HCT116 (cell line): Measurements from ENCODE around the gene RASIP1. TPM values are rescaled to one million over a fixed set of nuclear protein-coding genes. Genes with fewer than 3 reads are reported as not detected.

ENCODE experiments used
- ATAC-seq: fragments of 200-7000 bp; cut with Tn5 transposase; 2 replicates; pipeline ENCODE4 v1.9.1; 2020; ENCODE audit warnings: mild to moderate bottlenecking, moderate library complexity
- BruUV-seq: library from RNA; stranded (reverse); fragments of 400-500 nt; replicated peaks from 2 replicates; lab custom pipeline; 2021; lab: Mats Ljungman, UMichigan
- CTCF ChIA-PET: fragments of 300-600 bp; sonication (Branson Sonifier 250); formaldehyde crosslinking; loops from one replicate; lab custom pipeline; 2021; ENCODE audit warnings: antibody characterized with exemption; lab: Charles Lee
- POLR2A ChIA-PET: fragments of 300-600, 350-600 bp; sonication (Branson Sonifier 250); formaldehyde crosslinking; loops from one replicate; lab custom pipeline; 2021; ENCODE audit warnings: antibody characterized with exemption; lab: Charles Lee
- RAD21 ChIA-PET, 2 experiments: fragments of 300-600 bp; sonication (Branson Sonifier 250); formaldehyde crosslinking; loops; one replicate each; lab custom pipeline; 2023; ENCODE audit warnings: low total read pairs in 2 of 2; ENCODE audit not compliant: uncharacterized antibody in 2 of 2, unreplicated experiment in 2 of 2, low non-redundant PET in 1 of 2; lab: Charles Lee
- DNase-seq: peaks from one replicate; pipeline ENCODE4 v3.0.0-alpha.2; 2010; ENCODE audit warnings: low read depth, low spot score
- H2AFZ ChIP-seq: fragments of 200-600 bp; shearing (Covaris generic), sonication (generic); 2 replicates; pipeline ENCODE4 v1.6.1; 2017; ENCODE audit warnings: low read depth, mixed run types, mixed read lengths, antibody characterized with exemption, low read length; ENCODE audit not compliant: poor library complexity, severe bottlenecking
- H3K27ac ChIP-seq: 2 replicates; pipeline ENCODE4 v1.5.1; 2012; ENCODE audit warnings: low read depth, low read length
- H3K27me3 ChIP-seq: fragments of 200-600 bp; sonication (generic); 2 replicates; pipeline ENCODE4 v1.6.1; 2016; ENCODE audit warnings: mixed run types, low read length, mixed read lengths; ENCODE audit not compliant: insufficient read depth
- H3K36me3 ChIP-seq, 2 experiments: fragments of 200-500 bp in 1 of 2; fragments of 200-600 bp in 1 of 2; sonication (Bioruptor generic) in 1 of 2; sonication (generic) in 1 of 2; 2 replicates each; pipeline versions ENCODE4 v1.5.1 to v1.6.1; 2014 to 2016; ENCODE audit warnings: low read length in 2 of 2, inconsistent platforms in 1 of 2, mixed read lengths in 1 of 2, mixed run types in 1 of 2; ENCODE audit not compliant: insufficient read depth in 2 of 2, control insufficient read depth in 1 of 2
- H3K4me1 ChIP-seq, 2 experiments: fragments of 200-600 bp in 1 of 2; sonication (generic) in 1 of 2; 2 replicates each; pipeline versions ENCODE4 v1.5.1 to v1.6.1; 2012 to 2017; ENCODE audit warnings: low read length in 2 of 2, inconsistent platforms in 1 of 2, mild to moderate bottlenecking in 1 of 2, mixed read lengths in 1 of 2, mixed run types in 1 of 2, moderate library complexity in 1 of 2; ENCODE audit not compliant: insufficient read depth in 2 of 2, control insufficient read depth in 1 of 2
- H3K4me2 ChIP-seq: fragments of 200-600 bp; sonication (generic); 2 replicates; pipeline ENCODE4 v1.6.1; 2017; ENCODE audit warnings: mixed run types, low read length, mixed read lengths
- H3K4me3 ChIP-seq, 2 experiments: fragments of 200-600 bp in 1 of 2; sonication (generic) in 1 of 2; replicated peaks in 1 of 2; 2 replicates each; pipeline ENCODE4 v1.5.1; 2011 to 2016; ENCODE audit warnings: low read length in 2 of 2, control low read depth in 1 of 2, low read depth in 1 of 2, mild to moderate bottlenecking in 1 of 2, mixed read lengths in 1 of 2, mixed run types in 1 of 2
- H3K79me2 ChIP-seq: fragments of 200-600 bp; sonication (generic); 2 replicates; pipeline ENCODE4 v1.6.1; 2017; ENCODE audit warnings: mild to moderate bottlenecking, mixed run types, low read length, moderate library complexity, mixed read lengths; ENCODE audit not compliant: insufficient read depth
- H3K9ac ChIP-seq: fragments of 200-600 bp; sonication (generic); 2 replicates; pipeline ENCODE4 v1.6.1; 2016; ENCODE audit warnings: low read length, mixed read lengths
- H3K9me2 ChIP-seq: fragments of 200-600 bp; sonication (generic), shearing (Covaris generic); 2 replicates; pipeline ENCODE4 v1.6.1; 2017; ENCODE audit warnings: mixed run types, mild to moderate bottlenecking, moderate library complexity; ENCODE audit not compliant: insufficient read depth
- H3K9me3 ChIP-seq, 2 experiments: fragments of 200-500 bp in 1 of 2; fragments of 200-600 bp in 1 of 2; sonication (Bioruptor generic) in 1 of 2; sonication (generic) in 1 of 2; 2 replicates each; pipeline ENCODE4 v1.6.1; 2014 to 2017; ENCODE audit warnings: low read length in 2 of 2, mixed read lengths in 2 of 2, inconsistent platforms in 1 of 2, low read depth in 1 of 2, mild to moderate bottlenecking in 1 of 2, mixed run types in 1 of 2, moderate library complexity in 1 of 2; ENCODE audit not compliant: control insufficient read depth in 1 of 2, insufficient read depth in 1 of 2
- H4K20me1 ChIP-seq: fragments of 200-600 bp; sonication (generic), shearing (Covaris generic); 2 replicates; pipeline ENCODE4 v1.6.1; 2017; ENCODE audit warnings: mixed run types, mild to moderate bottlenecking, moderate library complexity; ENCODE audit not compliant: insufficient read depth
- ATF3 ChIP-seq: IDR thresholded peaks from 2 replicates; pipeline ENCODE4 v1.6.1; 2012
- CBX3 ChIP-seq: IDR thresholded peaks from 2 replicates; pipeline ENCODE4 v1.6.1; 2012; ENCODE audit warnings: low read depth
- EGR1 ChIP-seq: IDR thresholded peaks from 2 replicates; pipeline ENCODE4 v1.6.1; 2012; ENCODE audit warnings: low read depth
- EZH2phosphoT487 ChIP-seq: fragments of 200-600 bp; IDR thresholded peaks from 2 replicates; pipeline ENCODE4 v1.6.1; 2018; ENCODE audit warnings: antibody characterized with exemption, borderline replicate concordance
- FOSL1 ChIP-seq: IDR thresholded peaks from 2 replicates; pipeline ENCODE4 v1.6.1; 2012; ENCODE audit warnings: low read depth
- JUND ChIP-seq: IDR thresholded peaks from 2 replicates; pipeline ENCODE4 v1.6.1; 2012
- MAX ChIP-seq: IDR thresholded peaks from 2 replicates; pipeline ENCODE4 v1.6.1; 2012
- POLR2A ChIP-seq: IDR thresholded peaks from 2 replicates; pipeline ENCODE4 v1.7.0; 2011; ENCODE audit warnings: borderline replicate concordance; ENCODE audit not compliant: insufficient read depth, insufficient read length; ENCODE audit errors: extremely low read depth
- POLR2AphosphoS5 ChIP-seq: IDR thresholded peaks from 2 replicates; pipeline ENCODE4 v1.6.1; 2011; ENCODE audit warnings: mild to moderate bottlenecking, low read depth, low read length, moderate library complexity
- RAD21 ChIP-seq: IDR thresholded peaks from 2 replicates; pipeline ENCODE4 v1.6.1; 2012; ENCODE audit warnings: low read depth, mild to moderate bottlenecking
- SIN3A ChIP-seq: IDR thresholded peaks from 2 replicates; pipeline ENCODE4 v1.6.1; 2012; ENCODE audit warnings: low read depth
- SP1 ChIP-seq: IDR thresholded peaks from 2 replicates; pipeline ENCODE4 v1.6.1; 2012; ENCODE audit warnings: low read depth
- SRF ChIP-seq: IDR thresholded peaks from 2 replicates; pipeline ENCODE4 v1.6.1; 2012; ENCODE audit warnings: low read depth
- TCF7L2 ChIP-seq: IDR thresholded peaks from 2 replicates; pipeline ENCODE4 v1.7.0; 2011; ENCODE audit warnings: borderline replicate concordance, inconsistent platforms; ENCODE audit not compliant: insufficient read depth, insufficient read length; ENCODE audit errors: extremely low read depth
- YY1 ChIP-seq: IDR thresholded peaks from 2 replicates; pipeline ENCODE4 v1.6.1; 2011; ENCODE audit warnings: low read length, low read depth, moderate library complexity, mild to moderate bottlenecking; ENCODE audit not compliant: insufficient replicate concordance; ENCODE audit errors: extremely low read depth
- ZBTB33 ChIP-seq: IDR thresholded peaks from 2 replicates; pipeline ENCODE4 v1.6.1; 2011; ENCODE audit warnings: mild to moderate bottlenecking, low read length, moderate library complexity; ENCODE audit not compliant: insufficient replicate concordance; ENCODE audit errors: extremely low read depth
- ZNF274 ChIP-seq: fragments of 200-500 bp; sonication (Bioruptor generic); IDR thresholded peaks from 2 replicates; pipeline ENCODE4 v1.6.1; 2014; ENCODE audit warnings: mild to moderate bottlenecking, low read depth, low read length, inconsistent platforms
- intact Hi-C: fragments of 100-400 bp; cut with micrococcal nuclease; formaldehyde crosslinking; loops from 2 replicates; pipeline ENCODE4 v1.10.0; 2022
- total RNA-seq: library from RNA; stranded (reverse); gene quantifications from one replicate; pipeline ENCODE4 v1.2.1, GENCODE V29; 2021; ENCODE audit not compliant: unreplicated experiment

Gene RASIP1
- total RNA-seq, 1 experiment from 2014 or later: 1.9 TPM

- Histone ChIP-seq H2AFZ (no peak overlapping the region), H4K20me1 (no peaks in the 10 kb centered on the region), H3K27me3 (no peaks in the 10 kb centered on the region), H3K79me2 (peaks cover 24% of the 10 kb centered on the region), H3K4me2 (no peak overlapping the region), H3K4me3 (no peak overlapping the region), H3K9me3 (no peaks in the 10 kb centered on the region), H3K9ac (no peak overlapping the region), H3K4me1 (peaks cover 10 to 27% of the 10 kb centered on the region in 2 experiments; a peak in 3 of 4 replicates), H3K9me2 (no peaks in the 10 kb centered on the region), H3K36me3 (peaks cover 14 to 19% of the 10 kb centered on the region in 2 experiments; a peak in 3 of 4 replicates), H3K27ac (no peak overlapping the region)
- ChIA-PET CTCF (no interaction called here), RAD21 (no interaction called here), POLR2A (no interaction called here)
- DNase-seq (no peak), ATAC-seq (peak; percentile 74)
- no TSS peak for BruUV-seq
- TF ChIP-seq POLR2AphosphoS5 (peak; percentile 27; the same call in 1 of the 2 replicates), SIN3A (no peak)
- intact Hi-C loops: loop anchor here (5.0 kb wide), 1 partner anchor 33 kb away; no protein-coding TSS in a partner anchor
Measured at GRCh38 chr19:48745208-48745995, 5.0 kb upstream of the RASIP1 start.

- Histone ChIP-seq H3K79me2 (no peaks in the 10 kb centered on the region), H3K9ac (no peak overlapping the region), H3K9me2 (no peaks in the 10 kb centered on the region), H3K36me3 (no peaks in the 10 kb centered on the region), H3K27me3 (no peaks in the 10 kb centered on the region), H3K4me2 (peak overlapping the region; percentile 42), H3K4me1 (peaks cover 25 to 46% of the 10 kb centered on the region in 2 experiments), H4K20me1 (no peaks in the 10 kb centered on the region), H3K4me3 (no peak overlapping the region), H3K9me3 (no peaks in the 10 kb centered on the region), H2AFZ (no peak overlapping the region), H3K27ac (peak overlapping the region; percentile 38; the same call in 1 of the 2 replicates)
- BruUV-seq: no TSS peak
- no peak for TF ChIP-seq SRF
- TF ChIP-seq ZBTB33: no peak
- no peak for TF ChIP-seq ZNF274
- no peak for TF ChIP-seq FOSL1
- TF ChIP-seq ATF3: no peak
- TF ChIP-seq EGR1: no peak
- no peak for TF ChIP-seq CBX3
- no peak for TF ChIP-seq RAD21
- no peak for TF ChIP-seq YY1
- no peak for TF ChIP-seq JUND
- no peak for TF ChIP-seq MAX
- no peak for TF ChIP-seq SP1
- TF ChIP-seq POLR2A: no peak
- TF ChIP-seq TCF7L2: no peak
- no peak for TF ChIP-seq EZH2phosphoT487
- no peak for TF ChIP-seq SIN3A
- DNase-seq (no peak), ATAC-seq (no peak)
- POLR2A ChIA-PET: no interaction called here
- RAD21 ChIA-PET: no interaction called here
- CTCF ChIA-PET: no interaction called here
- intact Hi-C loops: no loop called here
Measured at GRCh38 chr19:48742096-48742495, 1.7 kb upstream of the RASIP1 start.
